SK-N-SH treated with all-trans-retinoic acid at 6 μM for 48 hours (cell line): ENCODE measurements around the gene SERTAD2.

ENCODE experiments used
- ATAC-seq: fragments of 200-7000 bp; cut with Tn5 transposase; 3 replicates; pipeline ENCODE4 v1.9.1; 2020; ENCODE audit warnings: mild to moderate bottlenecking, moderate library complexity
- ARNTL ChIP-seq: fragments of 450-650 bp; formaldehyde crosslinking; IDR thresholded peaks from 2 replicates; pipeline ENCODE4 v1.5.0; 2020; ENCODE audit warnings: low read depth, mild to moderate bottlenecking, moderate library complexity, borderline replicate concordance
- BACH2 ChIP-seq: fragments of 250-450 bp; sonication (Bioruptor Pico); IDR thresholded peaks from 2 replicates; pipeline ENCODE4 v1.9.0; 2021; ENCODE audit warnings: mild to moderate bottlenecking, borderline replicate concordance
- CREB5 ChIP-seq: fragments of 250-450 bp; sonication (Bioruptor Pico); IDR thresholded peaks from 2 replicates; pipeline ENCODE4 v1.5.1; 2020; ENCODE audit warnings: low read depth, mild to moderate bottlenecking, moderate library complexity
- CSDC2 ChIP-seq: fragments of 250-450 bp; sonication (Bioruptor Pico); IDR thresholded peaks from 2 replicates; pipeline ENCODE4 v1.5.0; 2020; ENCODE audit warnings: mild to moderate bottlenecking, moderate library complexity
- CSRNP3 ChIP-seq: fragments of 250-450 bp; sonication (Bioruptor Pico); IDR thresholded peaks from 2 replicates; pipeline ENCODE4 v1.5.1; 2021; ENCODE audit warnings: mild to moderate bottlenecking, moderate library complexity
- ISL1 ChIP-seq: fragments of 250-450 bp; sonication (Bioruptor Pico); IDR thresholded peaks from 2 replicates; pipeline ENCODE4 v2.1.2; 2022; ENCODE audit warnings: mild to moderate bottlenecking, moderate library complexity
- OSR1 ChIP-seq: fragments of 250-450 bp; sonication (Bioruptor Pico); IDR thresholded peaks from 2 replicates; pipeline ENCODE4 v1.8.0; 2022; ENCODE audit warnings: moderate library complexity, mild to moderate bottlenecking, inconsistent platforms
- RARB ChIP-seq: fragments of 250-450 bp; sonication (Bioruptor Pico); IDR thresholded peaks from 2 replicates; pipeline ENCODE4 v1.8.0; 2021; ENCODE audit warnings: mild to moderate bottlenecking, moderate library complexity
- SNAI2 ChIP-seq: fragments of 250-450 bp; sonication (Bioruptor Pico); IDR thresholded peaks from 2 replicates; pipeline ENCODE4 v1.5.0; 2020; ENCODE audit warnings: mild to moderate bottlenecking, moderate library complexity
- TSHZ2 ChIP-seq: fragments of 250-450 bp; sonication (Bioruptor Pico); IDR thresholded peaks from 2 replicates; pipeline ENCODE4 v1.5.0; 2020; ENCODE audit warnings: mild to moderate bottlenecking, moderate library complexity
- ZFP30 ChIP-seq: fragments of 450-650 bp; formaldehyde crosslinking; IDR thresholded peaks from 2 replicates; pipeline ENCODE4 v1.5.0; 2022; ENCODE audit warnings: mild to moderate bottlenecking, moderate library complexity
- ZNF565 ChIP-seq: fragments of 450-650 bp; formaldehyde crosslinking; conservative IDR thresholded peaks from 2 replicates; pipeline ENCODE4 v1.5.0; 2020; ENCODE audit warnings: low read depth, mild to moderate bottlenecking, moderate library complexity

SERTAD2 gene

GRCh38 chr2:64582774-64583340 lies 70.9 kb downstream of the SERTAD2 start (continued):
- TF ChIP-seq CSRNP3 (CRISPR knock-in tag) (no peak), OSR1 (no peak), SNAI2 (no peak)

- no peak for TF ChIP-seq ISL1 (CRISPR knock-in tag)
- no peak for TF ChIP-seq ARNTL
- TF ChIP-seq CREB5 (CRISPR knock-in tag) = no peak
- no peak for TF ChIP-seq OSR1
- TF ChIP-seq RARB (CRISPR knock-in tag) = no peak
- no peak for TF ChIP-seq TSHZ2
- no peak for TF ChIP-seq BACH2 (CRISPR knock-in tag)
- TF ChIP-seq CSDC2 (CRISPR knock-in tag) = no peak
- TF ChIP-seq ZFP30 (CRISPR knock-in tag) = no peak
- TF ChIP-seq ZNF565 (CRISPR knock-in tag) = no peak
- TF ChIP-seq, all 23 proteins: peak for 0
- ATAC-seq = no peak
Observed at GRCh38 chr2:64581777-64582539, 71.8 kb downstream of the SERTAD2 start.
